SK-N-MC (cell line): Measurements from ENCODE around the gene P2RX1.

Experiments used
- DNase-seq: peaks from one replicate; pipeline ENCODE4 v3.0.0-alpha.2; 2011; ENCODE audit warnings: low read depth, low spot score
- H3K27ac ChIP-seq: fragments of 200-600 bp; sonication (generic); 2 replicates; pipeline ENCODE4 v1.5.1; 2016; ENCODE audit warnings: mixed run types
- H3K36me3 ChIP-seq: fragments of 200-600 bp; sonication (generic); 2 replicates; pipeline ENCODE4 v1.6.1; 2017; ENCODE audit warnings: antibody characterized with exemption, low read length, mixed read lengths; ENCODE audit not compliant: insufficient read depth
- H3K4me3 ChIP-seq: fragments of 200-600 bp; sonication (generic); 2 replicates; pipeline ENCODE4 v1.5.1; 2016
- H3K9ac ChIP-seq: fragments of 200-600 bp; sonication (generic); 2 replicates; pipeline ENCODE4 v1.8.0; 2017; ENCODE audit warnings: mixed run types, mixed read lengths; ENCODE audit not compliant: insufficient read length
- H3K9me3 ChIP-seq: fragments of 200-600 bp; sonication (generic); 2 replicates; pipeline ENCODE4 v1.6.1; 2017; ENCODE audit warnings: low read depth, mild to moderate bottlenecking, antibody characterized with exemption, low read length, moderate library complexity, mixed read lengths
- EZH2 ChIP-seq: fragments of 200-600 bp; sonication (generic); IDR thresholded peaks from one replicate; pipeline ENCODE4 v1.6.1; 2017; ENCODE audit warnings: antibody characterized with exemption
- FOXP2 ChIP-seq: optimal IDR thresholded peaks from 2 replicates; pipeline ENCODE3; 2011; ENCODE audit warnings: mild to moderate bottlenecking, moderate library complexity; ENCODE audit not compliant: insufficient read depth; ENCODE audit errors: extremely low read length, control extremely low read depth
- POLR2AphosphoS5 ChIP-seq: IDR thresholded peaks from 2 replicates; pipeline ENCODE4 v1.6.1; 2012; ENCODE audit warnings: mild to moderate bottlenecking, low read depth, low read length, borderline replicate concordance

P2RX1 gene

GRCh38 chr17:3921502-3922319 is 5.4 kb upstream of the P2RX1 start:
- Histone ChIP-seq H3K9me3 (no peaks in the 10 kb centered on the region), H3K27ac (no peak overlapping the region), H3K9ac (no peak overlapping the region)

GRCh38 chr17:3921006-3921405 is 4.7 kb upstream of the P2RX1 start:
- no peak overlapping the region for H3K4me3 ChIP-seq
- DNase-seq: no peak
- TF ChIP-seq EZH2: no peak
- TF ChIP-seq POLR2AphosphoS5: no peak
- TF ChIP-seq FOXP2: no peak
- no peak overlapping the region for H3K9ac ChIP-seq
- no peaks in the 10 kb centered on the region for H3K9me3 ChIP-seq
- H3K27ac ChIP-seq: no peak overlapping the region
- no peaks in the 10 kb centered on the region for H3K36me3 ChIP-seq

More at GRCh38 chr17:3921502-3922319, 5.4 kb upstream of the P2RX1 start:
- Histone ChIP-seq H3K36me3 (no peaks in the 10 kb centered on the region), H3K4me3 (no peak overlapping the region)
- no peak for DNase-seq
- no peak for TF ChIP-seq POLR2AphosphoS5
- TF ChIP-seq FOXP2: no peak
- no peak for TF ChIP-seq EZH2

GRCh38 chr17:3919123-3919624 is 2.9 kb upstream of the P2RX1 start:
- H3K4me3 ChIP-seq: no peak overlapping the region
- H3K9ac ChIP-seq: no peak overlapping the region
- no peaks in the 10 kb centered on the region for H3K9me3 ChIP-seq
- no peaks in the 10 kb centered on the region for H3K36me3 ChIP-seq
- no peak for DNase-seq
- TF ChIP-seq FOXP2 (no peak), POLR2AphosphoS5 (no peak), EZH2 (no peak)
- no peak overlapping the region for H3K27ac ChIP-seq

GRCh38 chr17:3918372-3919122 is 2.3 kb upstream of the P2RX1 start:
- Histone ChIP-seq H3K9me3 (no peaks in the 10 kb centered on the region), H3K27ac (no peak overlapping the region), H3K36me3 (no peaks in the 10 kb centered on the region), H3K4me3 (no peak overlapping the region), H3K9ac (no peak overlapping the region)
- TF ChIP-seq FOXP2: no peak
- TF ChIP-seq EZH2: no peak
- TF ChIP-seq POLR2AphosphoS5: no peak
- no peak for DNase-seq

- Histone ChIP-seq H3K9ac (no peak overlapping the region), H3K27ac (no peak overlapping the region), H3K36me3 (no peaks in the 10 kb centered on the region), H3K9me3 (no peaks in the 10 kb centered on the region), H3K4me3 (no peak overlapping the region)
- DNase-seq: no peak
- TF ChIP-seq POLR2AphosphoS5 (no peak), FOXP2 (no peak), EZH2 (no peak)
These were observed 1.2 kb upstream of the P2RX1 start for GRCh38 chr17:3917391-3917931.

- Histone ChIP-seq H3K27ac (no peak overlapping the region), H3K9ac (no peak overlapping the region), H3K36me3 (no peaks in the 10 kb centered on the region), H3K4me3 (no peak overlapping the region), H3K9me3 (no peaks in the 10 kb centered on the region)
- TF ChIP-seq FOXP2: no peak
- TF ChIP-seq POLR2AphosphoS5: no peak
- TF ChIP-seq EZH2: no peak
- no peak for DNase-seq
These were observed 560 bp upstream of the P2RX1 start for GRCh38 chr17:3916825-3917224.

- no peaks in the 10 kb centered on the region for H3K9me3 ChIP-seq
- no peak for DNase-seq
These were observed 677 bp downstream of the P2RX1 start for GRCh38 chr17:3915581-3915994.

GRCh38 chr17:3914312-3914670 is 2.0 kb downstream of the P2RX1 start:
- Histone ChIP-seq H3K9me3 (no peaks in the 10 kb centered on the region), H3K4me3 (no peak overlapping the region), H3K27ac (no peak overlapping the region), H3K36me3 (no peaks in the 10 kb centered on the region), H3K9ac (no peak overlapping the region)
- no peak for TF ChIP-seq EZH2
- no peak for TF ChIP-seq POLR2AphosphoS5
- no peak for TF ChIP-seq FOXP2
- no peak for DNase-seq

More at GRCh38 chr17:3915581-3915994, 677 bp downstream of the P2RX1 start:
- no peak overlapping the region for H3K27ac ChIP-seq
- no peak for TF ChIP-seq FOXP2
- TF ChIP-seq EZH2: no peak
- TF ChIP-seq POLR2AphosphoS5: no peak
- no peaks in the 10 kb centered on the region for H3K36me3 ChIP-seq
- no peak overlapping the region for H3K4me3 ChIP-seq
- no peak overlapping the region for H3K9ac ChIP-seq

- no peaks in the 10 kb centered on the region for H3K36me3 ChIP-seq
- no peak for DNase-seq
- H3K27ac ChIP-seq: no peak overlapping the region
- TF ChIP-seq POLR2AphosphoS5 (no peak), FOXP2 (no peak), EZH2 (no peak)
- H3K4me3 ChIP-seq: no peak overlapping the region
- no peaks in the 10 kb centered on the region for H3K9me3 ChIP-seq
- no peak overlapping the region for H3K9ac ChIP-seq
These were observed 2.5 kb downstream of the P2RX1 start for GRCh38 chr17:3913531-3914311.
